ENCODE data around the gene RAB11FIP5.
"Not testable (repeated sequence)": the region's sequence is repeated elsewhere in the genome, so short reads cannot be mapped to it uniquely, and the experiment has no call there.

Gene RAB11FIP5

GRCh38 chr2:73109431-73110167 lies 3.1 kb downstream of the RAB11FIP5 start:
- Histone ChIP-seq H3K4me1 (ENCODE audit: control insufficient read depth in 1 of 2, insufficient read depth in 2 of 2, low read length in 2 of 2) (peaks cover 0 to 42% of the 10 kb centered on the region in 2 donors), H3K27ac (ENCODE audit: low read length) (no peak overlapping the region), H3K4me3 (ENCODE audit: low read depth in 1 of 2, low read length in 2 of 2) (no peak overlapping the region)

GRCh38 chr2:73107211-73107926 lies 5.4 kb downstream of the RAB11FIP5 start:
- H3K4me3 ChIP-seq (ENCODE audit: low read depth in 1 of 2, low read length in 2 of 2): no peak overlapping the region
- peaks cover 0 to 49% of the 10 kb centered on the region in 2 donors for H3K4me1 ChIP-seq (ENCODE audit: control insufficient read depth in 1 of 2, insufficient read depth in 2 of 2, low read length in 2 of 2)
- H3K27me3 ChIP-seq (ENCODE audit: low read depth, low read length): no peaks in the 10 kb centered on the region
- H3K36me3 ChIP-seq (ENCODE audit: control insufficient read depth in 1 of 2, insufficient read depth in 2 of 2, low read length in 2 of 2): no peaks in the 10 kb centered on the region
- H3K9me3 ChIP-seq (ENCODE audit: control insufficient read depth in 1 of 2, low read length in 2 of 2): no peaks in the 10 kb centered on the region
- H3K27ac ChIP-seq (ENCODE audit: low read length): no peak overlapping the region

More at GRCh38 chr2:73109431-73110167, 3.1 kb downstream of the RAB11FIP5 start:
- Histone ChIP-seq H3K36me3 (ENCODE audit: control insufficient read depth in 1 of 2, insufficient read depth in 2 of 2, low read length in 2 of 2) (peaks cover 0 to 3% of the 10 kb centered on the region in 2 donors), H3K9me3 (ENCODE audit: control insufficient read depth in 1 of 2, low read length in 2 of 2) (no peaks in the 10 kb centered on the region), H3K27me3 (ENCODE audit: low read depth, low read length) (no peaks in the 10 kb centered on the region)

- H3K36me3 ChIP-seq (ENCODE audit: control insufficient read depth in 1 of 2, insufficient read depth in 2 of 2, low read length in 2 of 2): no peaks in the 10 kb centered on the region
- no peak overlapping the region for H3K4me3 ChIP-seq (ENCODE audit: low read depth in 1 of 2, low read length in 2 of 2)
- peaks cover 0 to 48% of the 10 kb centered on the region in 2 donors for H3K4me1 ChIP-seq (ENCODE audit: control insufficient read depth in 1 of 2, insufficient read depth in 2 of 2, low read length in 2 of 2)
- H3K27ac ChIP-seq (ENCODE audit: low read length): no peak overlapping the region
- H3K9me3 ChIP-seq (ENCODE audit: control insufficient read depth in 1 of 2, low read length in 2 of 2): no peaks in the 10 kb centered on the region
- no peaks in the 10 kb centered on the region for H3K27me3 ChIP-seq (ENCODE audit: low read depth, low read length)
These were observed 6.0 kb downstream of the RAB11FIP5 start for GRCh38 chr2:73106791-73107190.

- no peaks in the 10 kb centered on the region for H3K9me3 ChIP-seq (ENCODE audit: control insufficient read depth in 1 of 2, low read length in 2 of 2)
- no peak overlapping the region for H3K27ac ChIP-seq (ENCODE audit: low read length)
- H3K4me3 ChIP-seq (ENCODE audit: low read depth in 1 of 2, low read length in 2 of 2): no peak overlapping the region
- H3K36me3 ChIP-seq (ENCODE audit: control insufficient read depth in 1 of 2, insufficient read depth in 2 of 2, low read length in 2 of 2): no peaks in the 10 kb centered on the region
- H3K4me1 ChIP-seq (ENCODE audit: control insufficient read depth in 1 of 2, insufficient read depth in 2 of 2, low read length in 2 of 2): peaks cover 0 to 36% of the 10 kb centered on the region in 2 donors
- H3K27me3 ChIP-seq (ENCODE audit: low read depth, low read length): no peaks in the 10 kb centered on the region
These were observed 7.2 kb downstream of the RAB11FIP5 start for GRCh38 chr2:73105511-73105971.

- Histone ChIP-seq H3K4me3 (ENCODE audit: low read depth in 1 of 2, low read length in 2 of 2) (no peak overlapping the region), H3K27me3 (ENCODE audit: low read depth, low read length) (no peaks in the 10 kb centered on the region), H3K36me3 (ENCODE audit: control insufficient read depth in 1 of 2, insufficient read depth in 2 of 2, low read length in 2 of 2) (no peaks in the 10 kb centered on the region), H3K27ac (ENCODE audit: low read length) (no peak overlapping the region), H3K4me1 (ENCODE audit: control insufficient read depth in 1 of 2, insufficient read depth in 2 of 2, low read length in 2 of 2) (peaks cover 0 to 30% of the 10 kb centered on the region in 2 donors), H3K9me3 (ENCODE audit: control insufficient read depth in 1 of 2, low read length in 2 of 2) (no peaks in the 10 kb centered on the region)
These were observed 7.8 kb downstream of the RAB11FIP5 start for GRCh38 chr2:73104933-73105332.

- Histone ChIP-seq H3K36me3 (ENCODE audit: control insufficient read depth in 1 of 2, insufficient read depth in 2 of 2, low read length in 2 of 2) (no peaks in the 10 kb centered on the region), H3K27ac (ENCODE audit: low read length) (no peak overlapping the region), H3K4me1 (ENCODE audit: control insufficient read depth in 1 of 2, insufficient read depth in 2 of 2, low read length in 2 of 2) (peaks cover 0 to 20% of the 10 kb centered on the region in 2 donors), H3K4me3 (ENCODE audit: low read depth in 1 of 2, low read length in 2 of 2) (no peak overlapping the region), H3K27me3 (ENCODE audit: low read depth, low read length) (no peaks in the 10 kb centered on the region), H3K9me3 (ENCODE audit: control insufficient read depth in 1 of 2, low read length in 2 of 2) (no peaks in the 10 kb centered on the region)
These were observed 9.7 kb downstream of the RAB11FIP5 start for GRCh38 chr2:73103018-73103542.

- no peaks in the 10 kb centered on the region for H3K36me3 ChIP-seq (ENCODE audit: control insufficient read depth in 1 of 2, insufficient read depth in 2 of 2, low read length in 2 of 2)
- no peaks in the 10 kb centered on the region for H3K27me3 ChIP-seq (ENCODE audit: low read depth, low read length)
- peaks cover 0 to 7% of the 10 kb centered on the region in 2 donors for H3K4me1 ChIP-seq (ENCODE audit: control insufficient read depth in 1 of 2, insufficient read depth in 2 of 2, low read length in 2 of 2)
- no peak overlapping the region for H3K27ac ChIP-seq (ENCODE audit: low read length)
- H3K4me3 ChIP-seq (ENCODE audit: low read depth in 1 of 2, low read length in 2 of 2): no peak overlapping the region
- no peaks in the 10 kb centered on the region for H3K9me3 ChIP-seq (ENCODE audit: control insufficient read depth in 1 of 2, low read length in 2 of 2)
These were observed 11.0 kb downstream of the RAB11FIP5 start for GRCh38 chr2:73101626-73102256.

GRCh38 chr2:73100956-73101355 lies 11.8 kb downstream of the RAB11FIP5 start:
- H3K4me1 ChIP-seq (ENCODE audit: control insufficient read depth in 1 of 2, insufficient read depth in 2 of 2, low read length in 2 of 2): peaks cover 0 to 7% of the 10 kb centered on the region in 2 donors
- no peaks in the 10 kb centered on the region for H3K9me3 ChIP-seq (ENCODE audit: control insufficient read depth in 1 of 2, low read length in 2 of 2)
- no peak overlapping the region for H3K4me3 ChIP-seq (ENCODE audit: low read depth in 1 of 2, low read length in 2 of 2)
- H3K27me3 ChIP-seq (ENCODE audit: low read depth, low read length): no peaks in the 10 kb centered on the region
- no peak overlapping the region for H3K27ac ChIP-seq (ENCODE audit: low read length)
- H3K36me3 ChIP-seq (ENCODE audit: control insufficient read depth in 1 of 2, insufficient read depth in 2 of 2, low read length in 2 of 2): no peaks in the 10 kb centered on the region

- Histone ChIP-seq H3K4me1 (ENCODE audit: control insufficient read depth in 1 of 2, insufficient read depth in 2 of 2, low read length in 2 of 2) (peaks cover 0 to 7% of the 10 kb centered on the region in 2 donors), H3K27me3 (ENCODE audit: low read depth, low read length) (no peaks in the 10 kb centered on the region), H3K27ac (ENCODE audit: low read length) (no peak overlapping the region), H3K36me3 (ENCODE audit: control insufficient read depth in 1 of 2, insufficient read depth in 2 of 2, low read length in 2 of 2) (no peaks in the 10 kb centered on the region), H3K9me3 (ENCODE audit: control insufficient read depth in 1 of 2, low read length in 2 of 2) (no peaks in the 10 kb centered on the region), H3K4me3 (ENCODE audit: low read depth in 1 of 2, low read length in 2 of 2) (no peak overlapping the region)
These were observed 13.3 kb downstream of the RAB11FIP5 start for GRCh38 chr2:73099486-73099885.

GRCh38 chr2:73095910-73096309 lies 16.8 kb downstream of the RAB11FIP5 start:
- no peaks in the 10 kb centered on the region for H3K36me3 ChIP-seq (ENCODE audit: control insufficient read depth in 1 of 2, insufficient read depth in 2 of 2, low read length in 2 of 2)
- H3K9me3 ChIP-seq (ENCODE audit: control insufficient read depth in 1 of 2, low read length in 2 of 2): no peaks in the 10 kb centered on the region
- H3K4me3 ChIP-seq (ENCODE audit: low read depth in 1 of 2, low read length in 2 of 2): no peak overlapping the region
- H3K27me3 ChIP-seq (ENCODE audit: low read depth, low read length): no peaks in the 10 kb centered on the region
- no peak overlapping the region for H3K27ac ChIP-seq (ENCODE audit: low read length)
- no peaks in the 10 kb centered on the region for H3K4me1 ChIP-seq (ENCODE audit: control insufficient read depth in 1 of 2, insufficient read depth in 2 of 2, low read length in 2 of 2)

GRCh38 chr2:73093601-73094218 lies 19.0 kb downstream of the RAB11FIP5 start:
- not testable (repeated sequence) for H3K27ac ChIP-seq (ENCODE audit: low read length); H3K9me3 ChIP-seq (ENCODE audit: control insufficient read depth in 1 of 2, low read length in 2 of 2)
- H3K4me1 ChIP-seq (ENCODE audit: control insufficient read depth in 1 of 2, insufficient read depth in 2 of 2, low read length in 2 of 2): peaks cover 0 to 16% of the 10 kb centered on the region in 2 donors

More at GRCh38 chr2:73093601-73094218, 19.0 kb downstream of the RAB11FIP5 start:
- not testable (repeated sequence) for H3K27me3 ChIP-seq (ENCODE audit: low read depth, low read length); H3K36me3 ChIP-seq (ENCODE audit: control insufficient read depth in 1 of 2, insufficient read depth in 2 of 2, low read length in 2 of 2); H3K4me3 ChIP-seq (ENCODE audit: low read depth in 1 of 2, low read length in 2 of 2)

Measured in muscle layer of duodenum (tissue), 2 donors.